Measurements from ENCODE around the gene FN1. TPM values are rescaled to one million over a fixed set of nuclear protein-coding genes. Genes with fewer than 3 reads are reported as not detected.

FN1 gene
- total and polyA plus RNA-seq, 2 of the 8 experiments (the other 6 are each of a cell fraction or from before 2014, with no cell fraction given), result 42.9 to 109 TPM

DNA sequence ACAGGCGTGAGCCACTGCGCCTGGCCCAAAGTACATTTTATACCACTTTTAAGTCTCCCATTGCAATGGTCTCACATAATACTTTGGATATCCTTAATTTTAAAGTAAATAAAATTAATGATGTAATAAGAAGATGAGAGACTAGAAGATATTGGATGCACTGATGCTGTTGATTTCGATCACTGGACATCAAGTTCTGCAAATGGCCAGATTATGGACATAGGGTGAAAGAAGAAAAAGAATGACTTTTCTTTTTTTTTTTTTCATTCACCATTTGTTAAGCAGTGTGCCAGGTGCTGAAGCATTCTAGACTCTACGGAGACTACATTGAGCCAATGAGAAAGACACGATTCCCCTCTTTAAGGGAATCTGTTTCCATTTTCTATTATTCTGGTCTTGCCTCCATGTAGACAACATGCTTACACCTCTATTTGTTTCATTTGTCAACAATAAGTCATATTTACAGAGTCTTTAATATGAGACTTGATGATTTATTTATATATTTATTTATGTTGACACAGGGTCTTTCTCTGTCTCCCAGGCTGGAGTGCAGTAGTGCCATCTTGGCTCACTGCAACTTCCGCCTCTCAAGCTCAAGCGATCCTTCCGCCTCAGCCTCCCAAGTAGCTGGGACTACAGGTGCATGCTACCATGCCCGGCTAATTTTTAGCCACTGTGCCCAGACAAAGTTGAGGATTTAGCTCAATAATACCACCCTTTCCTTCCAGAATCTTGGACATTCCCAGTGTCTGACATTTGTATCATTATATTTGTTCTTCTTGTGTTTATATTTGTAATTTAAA is 23.7 kb downstream of the FN1 start (continued):
- no peak for TF ChIP-seq GABPA (IDR thresholded peaks at IDR 0.05; ENCODE audit: borderline replicate concordance, insufficient read depth, low read length)
